HL-60 (cell line): Measurements from ENCODE around the gene FXR1.

Source experiments
- DNase-seq, 2 experiments: peaks; one replicate each; pipeline ENCODE4 v3.0.0-alpha.2; 2010 to 2020; ENCODE audit warnings: low read depth in 1 of 2, low spot score in 1 of 2
- H3K27ac ChIP-seq: fragments of 250-450 bp; sonication (Bioruptor Pico); replicated peaks from 2 replicates; pipeline ENCODE4 v1.5.1; 2020; ENCODE audit warnings: mild to moderate bottlenecking, moderate library complexity
- H3K27me3 ChIP-seq: fragments of 250-450 bp; sonication (Bioruptor Pico); 2 replicates; pipeline ENCODE4 v1.5.1; 2021; ENCODE audit warnings: mild to moderate bottlenecking, moderate library complexity; ENCODE audit not compliant: insufficient read depth, poor library complexity, severe bottlenecking
- H3K4me3 ChIP-seq: replicated peaks from 2 replicates; pipeline ENCODE4 v1.5.1; 2011; ENCODE audit warnings: mild to moderate bottlenecking, control low read depth, low read length; ENCODE audit not compliant: insufficient read depth
- CTCF ChIP-seq: IDR thresholded peaks from one replicate; pipeline ENCODE4 v1.5.1; 2011; ENCODE audit warnings: low read length, control low read depth, inconsistent platforms; ENCODE audit not compliant: insufficient read depth
- GABPA ChIP-seq: IDR thresholded peaks from 2 replicates; pipeline ENCODE4 v1.6.1; 2012; ENCODE audit warnings: low read depth
- POLR2AphosphoS5 ChIP-seq: IDR thresholded peaks from 2 replicates; pipeline ENCODE4 v1.6.1; 2012; ENCODE audit warnings: low read depth
- REST ChIP-seq: IDR thresholded peaks from 2 replicates; pipeline ENCODE4 v1.6.1; 2012; ENCODE audit warnings: low read depth; ENCODE audit not compliant: insufficient replicate concordance
- SPI1 ChIP-seq: IDR thresholded peaks from 2 replicates; pipeline ENCODE4 v1.6.1; 2012; ENCODE audit warnings: low read depth, mild to moderate bottlenecking, borderline replicate concordance

The FXR1 gene

GRCh38 chr3:180882115-180882514 is 30.4 kb upstream of the FXR1 start:
- DNase-seq = no peak
- Histone ChIP-seq H3K27ac (no peak overlapping the region), H3K4me3 (no peak overlapping the region), H3K27me3 (no peaks in the 10 kb centered on the region)
- TF ChIP-seq CTCF = no peak
- no peak for TF ChIP-seq POLR2AphosphoS5
- no peak for TF ChIP-seq REST
- TF ChIP-seq SPI1 = no peak
- TF ChIP-seq GABPA = no peak

- H3K4me3 ChIP-seq = no peak overlapping the region
- no peak for DNase-seq
- TF ChIP-seq SPI1 = no peak
- no peak for TF ChIP-seq POLR2AphosphoS5
- TF ChIP-seq CTCF = no peak
- no peak for TF ChIP-seq GABPA
- TF ChIP-seq REST = no peak
Observed at GRCh38 chr3:180888992-180889560, 23.4 kb upstream of the FXR1 start.

GRCh38 chr3:180898572-180898971 is 13.9 kb upstream of the FXR1 start:
- H3K4me3 ChIP-seq = no peak overlapping the region
- no peak for DNase-seq
- TF ChIP-seq CTCF (no peak), SPI1 (no peak), GABPA (no peak), POLR2AphosphoS5 (no peak), REST (no peak)
- no peaks in the 10 kb centered on the region for H3K27me3 ChIP-seq
- no peak overlapping the region for H3K27ac ChIP-seq

More at GRCh38 chr3:180888992-180889560, 23.4 kb upstream of the FXR1 start:
- H3K27ac ChIP-seq = no peak overlapping the region
- H3K27me3 ChIP-seq = no peaks in the 10 kb centered on the region
